HG03045 (cell line): ENCODE results near the gene S100A3.

Experiments used
- ATAC-seq: cut with Tn5 transposase; IDR thresholded peaks from one replicate; pipeline ENCODE4 v1.9.1; 2021; ENCODE audit warnings: mild to moderate bottlenecking, moderate library complexity; ENCODE audit not compliant: unreplicated experiment

The S100A3 gene

GRCh38 chr1:153515504-153516394, 33.3 kb downstream of the S100A3 start:
- no peak for ATAC-seq

GRCh38 chr1:153513666-153514065, 35.4 kb downstream of the S100A3 start:
- no peak for ATAC-seq

- no peak for ATAC-seq
These were observed 36.0 kb downstream of the S100A3 start for GRCh38 chr1:153513023-153513422.

GRCh38 chr1:153510984-153511410, 38.1 kb downstream of the S100A3 start:
- no peak for ATAC-seq

GRCh38 chr1:153509729-153510354, 39.2 kb downstream of the S100A3 start:
- no peak for ATAC-seq

GRCh38 chr1:153509036-153509435, 40.0 kb downstream of the S100A3 start:
- ATAC-seq = no peak

- no peak for ATAC-seq
These were observed 41.0 kb downstream of the S100A3 start for GRCh38 chr1:153507926-153508583.

- ATAC-seq = no peak
These were observed 42.1 kb downstream of the S100A3 start for GRCh38 chr1:153506831-153507413.

GRCh38 chr1:153506386-153506785, 42.7 kb downstream of the S100A3 start:
- no peak for ATAC-seq

GRCh38 chr1:153505576-153505975, 43.5 kb downstream of the S100A3 start:
- no peak for ATAC-seq

- ATAC-seq = no peak
These were observed 45.3 kb downstream of the S100A3 start for GRCh38 chr1:153503766-153504165.

- no peak for ATAC-seq
These were observed 50.3 kb downstream of the S100A3 start for GRCh38 chr1:153498746-153499145.
